Panc1 (cell line): ENCODE data around the gene LPP.

ENCODE experiments used
- CTCF ChIP-seq: fragments of 450-650 bp; IDR thresholded peaks from 2 replicates; pipeline ENCODE4 v1.5.1; 2017; ENCODE audit warnings: mild to moderate bottlenecking
- POLR2AphosphoS5 ChIP-seq: IDR thresholded peaks from 2 replicates; pipeline ENCODE4 v1.6.1; 2012; ENCODE audit warnings: mild to moderate bottlenecking, low read depth, low read length, moderate library complexity
- TCF7L2 ChIP-seq: IDR thresholded peaks from 2 replicates; pipeline ENCODE4 v1.6.1; 2011; ENCODE audit warnings: mild to moderate bottlenecking, low read depth, low read length, inconsistent platforms
- TF ChIP-seq, protein P1 (sequence below), 2 experiments: IDR thresholded peaks; 2 replicates each; pipeline ENCODE4 v1.6.1; 2011 to 2012; ENCODE audit warnings: low read depth in 2 of 2, control low read depth in 1 of 2, low read length in 1 of 2, mild to moderate bottlenecking in 1 of 2, moderate library complexity in 1 of 2; ENCODE audit not compliant: insufficient read depth in 1 of 2

GRCh38 chr3:188350961-188351360 is 197.0 kb downstream of the LPP start:
- TF ChIP-seq CTCF (no peak), POLR2AphosphoS5 (no peak), TCF7L2 (no peak)
- TF ChIP-seq, protein P1, sequence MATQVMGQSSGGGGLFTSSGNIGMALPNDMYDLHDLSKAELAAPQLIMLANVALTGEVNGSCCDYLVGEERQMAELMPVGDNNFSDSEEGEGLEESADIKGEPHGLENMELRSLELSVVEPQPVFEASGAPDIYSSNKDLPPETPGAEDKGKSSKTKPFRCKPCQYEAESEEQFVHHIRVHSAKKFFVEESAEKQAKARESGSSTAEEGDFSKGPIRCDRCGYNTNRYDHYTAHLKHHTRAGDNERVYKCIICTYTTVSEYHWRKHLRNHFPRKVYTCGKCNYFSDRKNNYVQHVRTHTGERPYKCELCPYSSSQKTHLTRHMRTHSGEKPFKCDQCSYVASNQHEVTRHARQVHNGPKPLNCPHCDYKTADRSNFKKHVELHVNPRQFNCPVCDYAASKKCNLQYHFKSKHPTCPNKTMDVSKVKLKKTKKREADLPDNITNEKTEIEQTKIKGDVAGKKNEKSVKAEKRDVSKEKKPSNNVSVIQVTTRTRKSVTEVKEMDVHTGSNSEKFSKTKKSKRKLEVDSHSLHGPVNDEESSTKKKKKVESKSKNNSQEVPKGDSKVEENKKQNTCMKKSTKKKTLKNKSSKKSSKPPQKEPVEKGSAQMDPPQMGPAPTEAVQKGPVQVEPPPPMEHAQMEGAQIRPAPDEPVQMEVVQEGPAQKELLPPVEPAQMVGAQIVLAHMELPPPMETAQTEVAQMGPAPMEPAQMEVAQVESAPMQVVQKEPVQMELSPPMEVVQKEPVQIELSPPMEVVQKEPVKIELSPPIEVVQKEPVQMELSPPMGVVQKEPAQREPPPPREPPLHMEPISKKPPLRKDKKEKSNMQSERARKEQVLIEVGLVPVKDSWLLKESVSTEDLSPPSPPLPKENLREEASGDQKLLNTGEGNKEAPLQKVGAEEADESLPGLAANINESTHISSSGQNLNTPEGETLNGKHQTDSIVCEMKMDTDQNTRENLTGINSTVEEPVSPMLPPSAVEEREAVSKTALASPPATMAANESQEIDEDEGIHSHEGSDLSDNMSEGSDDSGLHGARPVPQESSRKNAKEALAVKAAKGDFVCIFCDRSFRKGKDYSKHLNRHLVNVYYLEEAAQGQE (IDR thresholded peaks at IDR 0.05; ENCODE audit: insufficient read depth in 1 of 2, low read depth in 2 of 2, low read length in 1 of 2): no peak
